ENCODE measurements around the gene ATP2C1.

- TF ChIP-seq, protein P1, sequence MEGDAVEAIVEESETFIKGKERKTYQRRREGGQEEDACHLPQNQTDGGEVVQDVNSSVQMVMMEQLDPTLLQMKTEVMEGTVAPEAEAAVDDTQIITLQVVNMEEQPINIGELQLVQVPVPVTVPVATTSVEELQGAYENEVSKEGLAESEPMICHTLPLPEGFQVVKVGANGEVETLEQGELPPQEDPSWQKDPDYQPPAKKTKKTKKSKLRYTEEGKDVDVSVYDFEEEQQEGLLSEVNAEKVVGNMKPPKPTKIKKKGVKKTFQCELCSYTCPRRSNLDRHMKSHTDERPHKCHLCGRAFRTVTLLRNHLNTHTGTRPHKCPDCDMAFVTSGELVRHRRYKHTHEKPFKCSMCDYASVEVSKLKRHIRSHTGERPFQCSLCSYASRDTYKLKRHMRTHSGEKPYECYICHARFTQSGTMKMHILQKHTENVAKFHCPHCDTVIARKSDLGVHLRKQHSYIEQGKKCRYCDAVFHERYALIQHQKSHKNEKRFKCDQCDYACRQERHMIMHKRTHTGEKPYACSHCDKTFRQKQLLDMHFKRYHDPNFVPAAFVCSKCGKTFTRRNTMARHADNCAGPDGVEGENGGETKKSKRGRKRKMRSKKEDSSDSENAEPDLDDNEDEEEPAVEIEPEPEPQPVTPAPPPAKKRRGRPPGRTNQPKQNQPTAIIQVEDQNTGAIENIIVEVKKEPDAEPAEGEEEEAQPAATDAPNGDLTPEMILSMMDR (IDR thresholded peaks at IDR 0.05), result no peak
- no peak for TF ChIP-seq EZH2 (IDR thresholded peaks at IDR 0.05)
Observed at GRCh38 chr3:130960139-130960795, 66.4 kb downstream of the ATP2C1 start.
